GM12892 (cell line): ENCODE data around the gene IL2RG.

ENCODE experiments used
- POLR2AphosphoS5 ChIP-seq: IDR thresholded peaks from 2 replicates; pipeline ENCODE4 v1.6.1; 2011; ENCODE audit warnings: low read depth, low read length, control low read depth
- TAF1 ChIP-seq: IDR thresholded peaks from 2 replicates; pipeline ENCODE4 v1.6.1; 2011; ENCODE audit warnings: low read depth, mild to moderate bottlenecking, control low read depth, low read length, borderline replicate concordance

DNA sequence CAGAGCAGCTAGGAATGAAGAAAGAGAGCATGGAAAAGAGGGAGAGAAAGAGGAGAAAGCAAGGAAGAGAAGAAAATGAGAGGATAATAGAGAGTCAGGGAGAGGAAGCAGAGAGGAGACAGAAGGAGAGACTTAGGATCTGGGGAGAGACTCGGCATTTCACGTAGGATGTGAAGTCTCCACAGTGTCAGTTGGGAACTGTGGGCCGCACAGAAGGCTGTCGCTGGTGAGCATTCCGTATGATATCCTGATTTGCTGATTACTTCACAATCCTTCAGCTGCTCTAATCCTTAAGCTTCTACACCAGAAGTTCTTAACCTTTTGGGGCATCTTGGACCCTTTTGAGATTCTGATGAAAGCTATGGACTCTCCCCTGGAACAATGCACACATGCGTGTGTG lies 47.2 kb upstream of the IL2RG start:
- TF ChIP-seq POLR2AphosphoS5 (no peak), TAF1 (no peak)
